HepG2 (cell line): Measurements from ENCODE around the gene ABCE1. TPM values are rescaled to one million over a fixed set of nuclear protein-coding genes. Genes with fewer than 3 reads are reported as not detected.

Experiments
- ATAC-seq: fragments of 200-7000 bp; cut with Tn5 transposase; 3 replicates; pipeline ENCODE4 v1.9.1; 2020; ENCODE audit warnings: mild to moderate bottlenecking, moderate library complexity
- Bru-seq: library from RNA; stranded (reverse); fragments of 400-500 nt; gene quantifications from one replicate; lab custom pipeline; 2021; lab: Mats Ljungman, UMichigan
- BruChase-seq, 2 experiments: library from RNA; stranded (reverse); fragments of 400-500 nt; gene quantifications; one replicate each; lab custom pipeline; 2021; lab: Mats Ljungman, UMichigan
- BruUV-seq: library from RNA; stranded (reverse); fragments of 400-500 nt; replicated peaks from 2 replicates; lab custom pipeline; 2021; lab: Mats Ljungman, UMichigan
- CTCF ChIA-PET: fragments of 300-600 bp; formaldehyde crosslinking; extraction: SDS; loops from one replicate; lab custom pipeline; 2021; ENCODE audit warnings: low total read pairs, inconsistent platforms, low intra/inter-chr PET ratio; lab: Yijun Ruan, JAX
- POLR2A ChIA-PET: fragments of 350-600 bp; sonication (Branson Sonifier 250); formaldehyde crosslinking; loops from one replicate; lab custom pipeline; 2020; ENCODE audit warnings: antibody characterized with exemption, inconsistent platforms; lab: Yijun Ruan, JAX
- DNase-seq: peaks from one replicate; pipeline ENCODE4 v3.0.0-alpha.2; 2015; ENCODE audit warnings: low spot score
- FAIRE-seq: peaks from 3 replicates; lab custom pipeline; 2011; peaks lifted over from hg19 to GRCh38; lab: Jason Lieb, UNC
- H2AFZ ChIP-seq: one replicate; pipeline ENCODE4 v1.6.1; 2011; ENCODE audit warnings: low read length, inconsistent platforms
- H3K27ac ChIP-seq: fragments of 300-600 bp; 3 replicates; pipeline ENCODE4 v1.8.0; 2011; ENCODE audit warnings: mixed run types, mild to moderate bottlenecking, mixed read lengths, low read length, inconsistent platforms; ENCODE audit not compliant: insufficient read depth; ENCODE audit errors: extremely low read length
- H3K27me3 ChIP-seq, 2 experiments: fragments of 200-600 bp in 1 of 2; 2 replicates in 1 of 2; 3 replicates in 1 of 2; pipeline versions ENCODE4 v1.6.0 to v1.8.0; 2011; ENCODE audit warnings: low read length in 2 of 2, mild to moderate bottlenecking in 2 of 2, moderate library complexity in 2 of 2, inconsistent platforms in 1 of 2; ENCODE audit not compliant: insufficient read depth in 2 of 2, control insufficient read depth in 1 of 2
- H3K36me3 ChIP-seq, 2 experiments: fragments of 200-600 bp in 1 of 2; replicated peaks in 1 of 2; 2 replicates in 1 of 2; 3 replicates in 1 of 2; pipeline versions ENCODE4 v1.5.1 to v1.8.0; 2011; ENCODE audit warnings: low read length in 2 of 2, inconsistent platforms in 1 of 2; ENCODE audit not compliant: insufficient read depth in 2 of 2, control insufficient read depth in 1 of 2
- H3K4me1 ChIP-seq: 2 replicates; pipeline ENCODE4 v1.5.1; 2012; ENCODE audit warnings: low read length, inconsistent platforms; ENCODE audit not compliant: insufficient read depth
- H3K4me2 ChIP-seq: 2 replicates; pipeline ENCODE4 v1.6.0; 2011; ENCODE audit warnings: low read depth, low read length, inconsistent platforms
- H3K4me3 ChIP-seq, 3 experiments: fragments of 200-600 bp in 1 of 3; sonication (generic), shearing (Covaris generic) in 1 of 3; replicated peaks in 1 of 3; 2 replicates each; pipeline ENCODE4 v1.5.1; 2011 to 2016; ENCODE audit warnings: low read length in 3 of 3, inconsistent platforms in 2 of 3, low read depth in 2 of 3, mild to moderate bottlenecking in 2 of 3, control low read depth in 1 of 3, mixed read lengths in 1 of 3; ENCODE audit not compliant: insufficient read depth in 1 of 3
- H3K79me2 ChIP-seq: one replicate; pipeline ENCODE4 v1.6.1; 2011; ENCODE audit warnings: low read length, inconsistent platforms; ENCODE audit not compliant: insufficient read depth
- H3K9ac ChIP-seq: 2 replicates; pipeline ENCODE4 v1.6.0; 2011; ENCODE audit warnings: mild to moderate bottlenecking, low read depth, low read length, inconsistent platforms; ENCODE audit not compliant: insufficient read depth
- H3K9me3 ChIP-seq: 2 replicates; pipeline ENCODE4 v1.5.1; 2012; ENCODE audit warnings: mild to moderate bottlenecking, low read length
- H4K20me1 ChIP-seq: 2 replicates; pipeline ENCODE4 v1.6.0; 2011; ENCODE audit warnings: inconsistent platforms, mild to moderate bottlenecking, low read length, moderate library complexity; ENCODE audit not compliant: insufficient read depth
- ARNTL ChIP-seq: sonication (generic); formaldehyde crosslinking; IDR thresholded peaks from 2 replicates; pipeline ENCODE4 v1.4.0; 2020; ENCODE audit warnings: mild to moderate bottlenecking, missing genetic modification reagents
- HMGXB4 ChIP-seq, 2 experiments: sonication (generic) in 1 of 2; formaldehyde crosslinking in 1 of 2; IDR thresholded peaks; 2 replicates each; pipeline versions ENCODE4 v1.4.0 to v1.6.1; 2018 to 2020; ENCODE audit warnings: missing genetic modification reagents in 2 of 2, borderline replicate concordance in 1 of 2, low read depth in 1 of 2, mild to moderate bottlenecking in 1 of 2, missing biosample characterization in 1 of 2
- MIER2 ChIP-seq: IDR thresholded peaks from 2 replicates; pipeline ENCODE4 v1.6.1; 2016; ENCODE audit warnings: missing biosample characterization, missing genetic modification reagents
- SALL2 ChIP-seq: sonication (generic); formaldehyde crosslinking; IDR thresholded peaks from 2 replicates; pipeline ENCODE4 v1.8.1; 2023; ENCODE audit warnings: mild to moderate bottlenecking, missing genetic modification reagents, inconsistent platforms
- SMARCE1 ChIP-seq: fragments of 450-650 bp; IDR thresholded peaks from 2 replicates; pipeline ENCODE4 v1.6.1; 2017; ENCODE audit warnings: borderline replicate concordance
- SOX13 ChIP-seq, 3 experiments: fragments of 450-650 bp in 1 of 3; sonication (generic) in 1 of 3; formaldehyde crosslinking in 1 of 3; IDR thresholded peaks in 2 of 3; conservative IDR thresholded peaks in 1 of 3; 2 replicates each; pipeline versions ENCODE4 v1.5.0 to v1.6.1; 2016 to 2020; ENCODE audit warnings: antibody characterized with exemption in 1 of 3, mild to moderate bottlenecking in 1 of 3, missing compliant biosample characterization in 1 of 3, missing genetic modification reagents in 1 of 3, moderate library complexity in 1 of 3
- SRSF1 ChIP-seq: fragments of 200-400 bp; formaldehyde crosslinking; optimal IDR thresholded peaks from 2 replicates; pipeline ENCODE3; 2017; ENCODE audit warnings: mild to moderate bottlenecking, low read depth, low read length, moderate library complexity
- ZEB1 ChIP-seq: IDR thresholded peaks from 2 replicates; pipeline ENCODE4 v1.6.1; 2012; ENCODE audit warnings: mild to moderate bottlenecking, low read depth, inconsistent platforms; ENCODE audit not compliant: insufficient replicate concordance
- ZNF703 ChIP-seq: sonication (generic); formaldehyde crosslinking; IDR thresholded peaks from 2 replicates; pipeline ENCODE4 v1.5.1; 2020; ENCODE audit warnings: missing genetic modification reagents, mild to moderate bottlenecking, moderate library complexity, borderline replicate concordance
- ZNF775 ChIP-seq: sonication (generic); formaldehyde crosslinking; IDR thresholded peaks from 2 replicates; pipeline ENCODE4 v1.4.0; 2020; ENCODE audit warnings: missing genetic modification reagents, mild to moderate bottlenecking, moderate library complexity, borderline replicate concordance
- WGBS: methylation state at CpG from one replicate; pipeline ENCODE4 v1.1.6; 2017; ENCODE audit warnings: low lambda C conversion rate; 5-methylcytosine and 5-hydroxymethylcytosine counted together
- in situ Hi-C: cut with HindIII; loops from 2 replicates; pipeline ENCODE4 v1.10.0; 2017; ENCODE audit warnings: low pct_unique_long_range_greater_than_20kb; ENCODE audit not compliant: extremely low pct_ligation_motif_present
- intact Hi-C: fragments of 100-400 bp; cut with micrococcal nuclease; formaldehyde crosslinking; loops from one replicate; pipeline ENCODE4 v1.10.0; 2022; ENCODE audit not compliant: unreplicated experiment
- long read RNA-seq, 2 experiments: library from RNA in 1 of 2; library from polyadenylated mRNA in 1 of 2; stranded (forward) in 1 of 2; unstranded in 1 of 2; transcript quantifications; one replicate each; pipeline ENCODE4 v2.0.0, GENCODE V29; 2019 to 2022
- polyA minus RNA-seq, 3 experiments: library from RNA; depleted of rRNA, polyadenylated mRNA; stranded (reverse); fragments of >200 nt; gene quantifications; 2 replicates each; pipeline ENCODE4 v1.2.3, GENCODE V29; 2011; ENCODE audit warnings: low replicate concordance in 1 of 3
- polyA plus RNA-seq, 8 experiments: library from polyadenylated mRNA; depleted of rRNA in 3 of 8; stranded (reverse) in 7 of 8; unstranded in 1 of 8; fragments of >200 nt; fragmentation: Illumina TruSeq in 4 of 8; extraction: Trizol in 4 of 8; gene quantifications; 2 replicates each; pipeline versions ENCODE4 v1.2.1 to v1.2.3, GENCODE V29; 2011 to 2016; ENCODE audit warnings: low read depth in 4 of 8, missing spikeins in 1 of 8, mixed read lengths in 1 of 8; ENCODE audit not compliant: insufficient read depth in 1 of 8
- total RNA-seq, 5 experiments: library from RNA; depleted of rRNA; stranded (reverse); fragments of >200 nt; fragmentation: Illumina TruSeq; extraction: Trizol; gene quantifications; 2 replicates each; pipeline ENCODE4 v1.2.3, GENCODE V29; 2016; ENCODE audit warnings: low read depth in 1 of 5
- TF ChIP-seq, protein P1 (sequence below): conservative IDR thresholded peaks from 2 replicates; pipeline ENCODE4 v1.6.1; 2018; ENCODE audit warnings: missing genetic modification reagents

The ABCE1 gene
- 139 and 226 TPM in 2 replicates for total RNA-seq (2016; rRNA removed; fragmentation: Illumina TruSeq; extraction: Trizol)
- total RNA-seq (2016; cell fraction: cytosol; rRNA removed; fragmentation: Illumina TruSeq; extraction: Trizol; ENCODE audit: low read depth) = 12.4 and 15.6 TPM in 2 replicates
- total RNA-seq (2016; cell fraction: insoluble cytoplasmic fraction; rRNA removed; fragmentation: Illumina TruSeq; extraction: Trizol) = 135 and 236 TPM in 2 replicates
- 35.0 and 36.7 TPM in 2 replicates for total RNA-seq (2016; cell fraction: membrane; rRNA removed; fragmentation: Illumina TruSeq; extraction: Trizol)
- total RNA-seq (2016; cell fraction: nucleus; rRNA removed; fragmentation: Illumina TruSeq; extraction: Trizol) = 101 TPM in 2 replicates
- polyA plus RNA-seq (2011; rRNA removed) = 50.4 and 50.8 TPM in 2 replicates
- polyA plus RNA-seq (2011; cell fraction: cytosol; rRNA removed) = 29.9 and 40.2 TPM in 2 replicates
- polyA plus RNA-seq (2011; cell fraction: nucleus; rRNA removed) = 46.4 and 64.4 TPM in 2 replicates
- polyA plus RNA-seq (2012) = 51.4 and 68.4 TPM in 2 replicates
- 3.5 and 3.9 TPM in 2 replicates for polyA plus RNA-seq (2016; cell fraction: cytosol; fragmentation: Illumina TruSeq; extraction: Trizol; ENCODE audit: low read depth)
- polyA plus RNA-seq (2016; cell fraction: insoluble cytoplasmic fraction; fragmentation: Illumina TruSeq; extraction: Trizol; ENCODE audit: low read depth) = 137 and 143 TPM in 2 replicates
- 12.4 and 15.0 TPM in 2 replicates for polyA plus RNA-seq (2016; cell fraction: membrane; fragmentation: Illumina TruSeq; extraction: Trizol; ENCODE audit: low read depth)
- 82.6 and 86.1 TPM in 2 replicates for polyA plus RNA-seq (2016; cell fraction: nucleus; fragmentation: Illumina TruSeq; extraction: Trizol; ENCODE audit: insufficient read depth, low read depth)
- polyA minus RNA-seq (2011; rRNA and poly(A)+ RNA removed; ENCODE audit: low replicate concordance) = 44.6 and 47.2 TPM in 2 replicates
- 35.7 and 42.2 TPM in 2 replicates for polyA minus RNA-seq (2011; cell fraction: cytosol; rRNA and poly(A)+ RNA removed)
- polyA minus RNA-seq (2011; cell fraction: nucleus; rRNA and poly(A)+ RNA removed) = 80.1 and 90.1 TPM in 2 replicates
- Bru-seq, nascent RNA = percentile 95 among the genes with signal in this experiment
- percentile 95 among the genes with signal in this experiment for BruChase-seq, experiment 1, labeled RNA remaining after a 6-hour chase
- percentile 95 among the genes with signal in this experiment for BruChase-seq, experiment 2, labeled RNA remaining after a 2-hour chase
- long read RNA-seq, experiment 1, transcript ABCE1-201 (18 exons, 3,921 nt) = major isoform, 28 of 53 reads
- long read RNA-seq, experiment 1, partial matches to known transcripts = 19 of 53 reads
- long read RNA-seq, experiment 1, other reads (novel, unspliced or antisense) = 5 of 53 reads
- long read RNA-seq, experiment 2, transcript ABCE1-201 (18 exons, 3,921 nt) = major isoform, 17 of 135 reads
- long read RNA-seq, experiment 2, partial matches to known transcripts = 102 of 135 reads
- long read RNA-seq, experiment 2, other reads (novel, unspliced or antisense) = 16 of 135 reads

DNA sequence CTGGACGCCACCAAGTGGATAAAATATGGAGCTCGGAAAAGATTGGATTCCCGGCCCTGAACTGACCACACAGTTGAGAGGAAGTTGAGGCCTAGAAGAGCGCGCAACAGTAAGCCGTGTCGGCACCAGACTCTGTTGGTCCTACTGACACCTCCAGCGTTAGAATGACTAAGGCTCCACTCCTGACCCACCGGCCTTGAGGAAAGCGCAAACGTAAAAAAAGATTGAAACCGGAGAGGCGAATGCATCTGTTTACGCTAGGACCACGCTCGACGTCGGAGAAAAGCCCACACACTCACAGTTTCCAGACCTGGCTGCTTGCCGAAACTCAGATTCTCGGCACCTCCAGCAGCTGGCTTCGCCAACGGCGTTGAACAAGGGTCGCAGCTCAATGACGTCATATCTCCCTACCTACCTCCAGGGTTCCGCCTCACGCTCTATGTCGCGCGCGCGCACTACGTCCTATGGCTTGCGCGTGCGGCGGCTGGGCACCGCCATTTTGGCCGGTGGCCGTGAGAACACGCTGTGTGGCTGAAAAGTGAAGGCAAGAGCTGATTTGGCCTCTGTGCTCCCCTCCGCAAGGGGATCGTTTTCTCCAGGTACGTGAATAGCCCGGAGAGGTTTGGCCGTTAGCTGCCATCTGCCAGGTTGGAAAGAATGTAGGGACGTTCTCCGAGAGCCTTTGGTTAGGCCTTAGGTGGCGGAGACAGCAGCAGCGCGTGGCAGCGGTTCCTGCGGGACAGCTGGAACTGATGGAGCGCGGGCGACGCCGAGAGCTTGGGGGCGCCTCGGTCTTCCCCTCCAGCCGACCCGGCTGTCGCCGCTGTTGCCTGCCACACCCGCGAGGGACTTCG, at the start of gene ABCE1, which contains the start of gene ANAPC10:
Gene ABCE1 (plus strand): TSS at position 491 of the 854 bp plus-strand sequence. CDS start 6,102 bp downstream, outside the sequence.
Gene ANAPC10 (minus strand): TSS at position 376 of the 854 bp plus-strand sequence. CDS start 2,097 bp downstream, outside the sequence.
- peak within 1 kb of the TSS; percentile 96 for H3K27ac ChIP-seq
- H3K9ac ChIP-seq = peak within 1 kb of the TSS; percentile 94
- H3K4me3 ChIP-seq = peak within 1 kb of the TSS; percentile 71 to 91 (median 85)
- ChIA-PET POLR2A (interaction anchor here (0.9 to 2.0 kb wide), 13 partner anchors 9 to 1872 kb away, joined by 3 to 10 read pairs (median 4); partner anchors contain the start of genes MMAA and OTUD4), CTCF (no interaction called here)
- H3K36me3 ChIP-seq = peaks cover 0 to 28% of the 10 kb centered on the region in 2 experiments; a peak in 4 of 5 replicates
- WGBS = 4% methylated on average over 25 of the region's 67 CpGs
- H2AFZ ChIP-seq = peak within 1 kb of the TSS; percentile 92
- DNase-seq = peak; percentile 94
- H3K9me3 ChIP-seq = peaks cover 15% of the 10 kb centered on the region
- H3K79me2 ChIP-seq = peaks cover 78% of the 10 kb centered on the region
- H4K20me1 ChIP-seq = peaks cover 10% of the 10 kb centered on the region; the same call in 1 of the 2 replicates
- ATAC-seq = peak; percentile 94
- in situ Hi-C loops (no loop called here), intact Hi-C loops (loop anchor here (2.0 to 10.0 kb wide), 2 partner anchors 81 to 923 kb away; no protein-coding TSS in a partner anchor)
- peaks cover 41% of the 10 kb centered on the region for H3K4me1 ChIP-seq
- no TSS peak for BruUV-seq
- peak; percentile 81 for FAIRE-seq
- no peaks in the 10 kb centered on the region; a peak in 1 of 5 replicates for H3K27me3 ChIP-seq
- H3K4me2 ChIP-seq = peak within 1 kb of the TSS; percentile 72
- no peak for TF ChIP-seq MIER2 (CRISPR knock-in tag)
- TF ChIP-seq SRSF1 = no peak
- no peak; the same call in 1 of the 2 replicates for TF ChIP-seq ZNF703 (CRISPR knock-in tag)
- peak; percentile 84 to 96; a peak in 3 of 4 replicates for TF ChIP-seq HMGXB4 (CRISPR knock-in tag; IDR thresholded peaks at IDR 0.05; ENCODE audit: borderline replicate concordance in 1 of 2, low read depth in 1 of 2)
- peak; percentile 61; the same call in 1 of the 2 replicates for TF ChIP-seq SALL2 (CRISPR knock-in tag)
- TF ChIP-seq ZNF775 (CRISPR knock-in tag) = no peak; the same call in 1 of the 2 replicates
- no peak for TF ChIP-seq SMARCE1
- TF ChIP-seq, protein P1, sequence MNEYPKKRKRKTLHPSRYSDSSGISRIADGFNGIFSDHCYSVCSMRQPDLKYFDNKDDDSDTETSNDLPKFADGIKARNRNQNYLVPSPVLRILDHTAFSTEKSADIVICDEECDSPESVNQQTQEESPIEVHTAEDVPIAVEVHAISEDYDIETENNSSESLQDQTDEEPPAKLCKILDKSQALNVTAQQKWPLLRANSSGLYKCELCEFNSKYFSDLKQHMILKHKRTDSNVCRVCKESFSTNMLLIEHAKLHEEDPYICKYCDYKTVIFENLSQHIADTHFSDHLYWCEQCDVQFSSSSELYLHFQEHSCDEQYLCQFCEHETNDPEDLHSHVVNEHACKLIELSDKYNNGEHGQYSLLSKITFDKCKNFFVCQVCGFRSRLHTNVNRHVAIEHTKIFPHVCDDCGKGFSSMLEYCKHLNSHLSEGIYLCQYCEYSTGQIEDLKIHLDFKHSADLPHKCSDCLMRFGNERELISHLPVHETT (CRISPR knock-in tag) = peak; percentile 87; the same call in 1 of the 2 replicates
- peak; percentile 72; the same call in 1 of the 2 replicates for TF ChIP-seq ARNTL (CRISPR knock-in tag)
- TF ChIP-seq SOX13 (IDR thresholded peaks at IDR 0.05) = 0 out of 2 replicates have a peak, but pooled peaks have one; percentile 41
- no peak for TF ChIP-seq SOX13 (CRISPR knock-in tag; conservative IDR thresholded peaks at IDR 0.05 in 1 of 2, IDR thresholded peaks at IDR 0.05 in 1 of 2)
- TF ChIP-seq ZEB1 = no peak
